HG03159 (cell line): ENCODE results near the gene ING3.
"Not testable (repeated sequence)": the region's sequence is repeated elsewhere in the genome, so short reads cannot be mapped to it uniquely, and the experiment has no call there.

ENCODE experiments used
- ATAC-seq: cut with Tn5 transposase; IDR thresholded peaks from one replicate; pipeline ENCODE4 v1.9.1; 2021; ENCODE audit warnings: mild to moderate bottlenecking, moderate library complexity; ENCODE audit not compliant: unreplicated experiment

ING3 gene

GRCh38 chr7:121001234-121001906 is 50.8 kb downstream of the ING3 start:
- no peak for ATAC-seq

- ATAC-seq, result no peak
Measured at GRCh38 chr7:121002048-121002756, 51.6 kb downstream of the ING3 start.

- no peak for ATAC-seq
Measured at GRCh38 chr7:121002757-121003200, 52.2 kb downstream of the ING3 start.

DNA sequence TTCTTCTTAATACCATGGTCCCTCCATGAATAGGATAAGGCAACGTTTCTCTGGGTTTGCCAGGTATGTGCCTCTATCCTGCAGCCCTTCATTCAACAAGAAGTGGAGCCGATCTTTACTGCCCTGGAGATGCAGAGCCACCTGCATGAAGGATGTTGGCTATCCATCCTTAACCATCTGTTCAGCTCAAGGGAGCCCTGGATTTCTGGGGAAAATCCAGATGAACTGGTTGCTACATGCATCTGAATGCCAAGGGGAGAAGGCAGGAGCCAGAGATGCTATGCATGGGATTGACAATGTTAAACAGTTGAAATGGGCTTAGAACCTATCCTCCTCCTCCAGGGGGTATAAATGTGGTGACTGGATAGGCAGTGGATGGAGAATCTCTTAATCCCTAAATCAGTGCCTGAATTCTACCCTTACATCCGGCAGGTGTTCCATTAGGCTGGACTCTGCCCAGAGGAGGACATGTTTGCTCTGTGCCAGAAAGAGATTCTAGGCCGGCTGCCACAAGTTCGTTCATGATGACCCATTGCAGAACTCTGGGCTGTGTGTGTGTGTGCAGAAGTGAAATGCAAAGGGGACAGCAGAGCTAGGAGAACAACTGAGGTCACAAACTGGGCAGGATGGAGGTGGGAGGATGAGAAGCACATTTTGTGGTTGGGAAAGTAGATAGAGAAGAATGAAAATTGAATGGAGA is 53.6 kb downstream of the ING3 start:
- ATAC-seq, result no peak

- ATAC-seq, result not testable (repeated sequence)
Measured at GRCh38 chr7:121005058-121005457, 54.5 kb downstream of the ING3 start.

- ATAC-seq, result no peak
Measured at GRCh38 chr7:121005996-121006584, 55.5 kb downstream of the ING3 start.

DNA sequence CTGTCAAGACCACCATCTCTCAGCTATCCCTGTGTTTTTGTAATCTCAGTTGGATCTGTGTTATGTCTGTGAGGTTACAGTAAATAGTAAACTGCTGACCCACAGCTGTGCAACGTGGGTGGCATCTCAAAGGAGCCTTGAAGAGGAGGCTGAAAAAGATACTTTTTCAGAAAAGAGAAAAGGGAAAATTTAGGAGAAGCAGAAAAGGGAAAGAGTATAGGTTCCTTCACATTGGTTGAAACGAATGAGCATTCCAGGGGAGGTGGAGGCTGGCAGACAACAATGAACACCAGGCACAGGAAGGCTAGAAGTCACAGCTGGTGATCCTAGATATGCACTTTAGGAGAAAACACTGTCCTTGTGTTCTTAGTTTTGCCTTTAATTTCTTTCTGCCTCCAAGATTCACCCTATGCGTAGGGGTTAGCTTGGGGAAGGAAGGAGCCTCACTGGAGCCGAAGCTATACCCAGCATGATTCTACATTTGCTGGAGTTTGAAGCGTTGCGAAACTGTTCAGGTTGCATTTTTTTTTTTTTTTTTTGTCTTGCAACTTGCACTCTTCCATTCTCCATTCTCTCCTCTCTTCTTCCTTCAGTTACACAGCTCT is 56.2 kb downstream of the ING3 start:
- no peak for ATAC-seq

GRCh38 chr7:121008816-121009215 is 58.2 kb downstream of the ING3 start:
- ATAC-seq, result no peak

DNA sequence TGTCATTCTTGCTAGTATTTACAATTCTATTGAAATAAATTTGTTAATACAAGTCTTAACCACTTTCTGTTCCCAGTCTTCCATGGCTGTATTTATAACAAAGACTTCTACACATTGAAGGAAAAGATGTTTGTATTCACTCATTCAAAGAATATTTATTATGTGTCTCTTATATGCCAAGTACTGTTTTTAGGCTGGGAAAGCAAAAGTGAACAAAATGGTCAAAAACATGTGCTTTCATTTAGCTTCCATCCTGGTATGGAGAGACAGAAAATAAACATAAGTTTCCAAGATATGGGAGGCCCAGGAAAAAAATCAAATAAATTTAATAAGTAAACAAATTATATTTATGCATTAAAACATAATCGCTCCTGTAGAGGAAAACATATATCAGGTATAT is 60.8 kb downstream of the ING3 start:
- no peak for ATAC-seq

DNA sequence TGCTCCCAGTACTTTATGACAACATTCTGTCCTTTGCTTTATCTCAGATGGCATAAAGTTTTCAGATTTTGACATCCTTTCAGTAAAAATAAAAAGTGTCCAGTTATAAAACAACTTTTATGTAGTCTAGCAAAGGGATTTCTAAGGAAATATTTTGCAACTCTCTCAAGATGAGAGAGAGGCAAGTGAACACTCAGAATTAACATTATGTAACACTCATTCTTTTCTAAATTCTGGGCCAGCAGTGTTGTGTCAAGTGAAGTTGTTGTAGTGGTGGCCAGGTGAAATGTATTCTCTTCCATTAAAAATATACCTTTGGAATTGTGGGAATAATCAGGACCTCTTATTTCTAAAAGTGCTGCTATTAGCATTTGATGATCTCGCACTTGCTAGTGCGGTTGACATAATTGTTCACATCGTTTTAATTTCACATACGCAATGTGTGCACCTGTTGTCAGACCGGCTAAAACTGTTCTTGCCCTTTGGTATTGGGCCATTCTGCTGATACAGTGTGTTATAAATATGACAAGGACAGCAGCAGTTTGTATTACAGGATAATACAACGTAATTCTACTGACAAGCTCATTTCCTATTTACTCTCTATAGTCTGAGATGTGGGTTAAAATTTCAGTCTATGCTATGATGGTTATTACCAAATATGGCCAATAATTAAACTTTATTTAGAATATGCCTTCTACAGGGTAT is 61.7 kb downstream of the ING3 start:
- ATAC-seq, result no peak

DNA sequence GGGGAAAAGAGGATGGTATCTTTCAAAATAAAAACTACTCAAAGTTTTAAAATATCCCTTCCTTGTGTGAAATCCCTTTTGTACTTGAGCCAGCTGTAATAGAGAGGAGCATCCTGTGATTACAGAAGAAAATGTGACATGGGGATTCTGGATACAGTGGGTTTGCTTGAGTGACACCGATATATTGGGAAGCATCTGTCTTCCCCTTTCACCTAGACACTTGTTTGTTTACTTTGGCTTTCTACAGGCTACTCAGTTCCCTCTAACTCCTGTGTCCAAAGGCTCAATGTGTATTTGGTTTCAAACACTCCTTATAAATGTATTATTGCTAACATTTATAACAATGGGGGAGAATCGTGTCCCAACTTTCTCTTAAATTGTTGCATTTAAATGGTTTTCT is 62.3 kb downstream of the ING3 start:
- ATAC-seq, result no peak

GRCh38 chr7:121015560-121015959 is 65.0 kb downstream of the ING3 start:
- no peak for ATAC-seq

DNA sequence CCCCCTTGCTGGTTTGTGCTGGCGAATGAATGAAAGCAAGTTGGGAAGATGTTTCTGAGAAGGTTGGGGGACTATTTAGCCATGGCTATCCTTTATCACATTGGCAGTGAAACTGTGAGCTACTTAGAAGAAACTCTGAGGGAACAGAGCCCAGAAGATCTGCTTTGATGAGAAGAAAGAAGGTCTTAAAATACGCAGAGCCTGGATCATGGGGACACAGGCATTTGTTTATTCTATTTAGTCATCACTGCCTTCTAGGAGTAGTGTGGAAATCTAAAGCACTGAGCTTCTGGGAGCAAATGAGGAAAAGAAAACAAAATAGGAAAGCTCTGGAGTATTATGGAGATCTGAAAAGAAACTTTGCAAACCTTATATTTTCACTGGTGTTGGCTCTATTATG is 66.4 kb downstream of the ING3 start:
- ATAC-seq, result no peak

DNA sequence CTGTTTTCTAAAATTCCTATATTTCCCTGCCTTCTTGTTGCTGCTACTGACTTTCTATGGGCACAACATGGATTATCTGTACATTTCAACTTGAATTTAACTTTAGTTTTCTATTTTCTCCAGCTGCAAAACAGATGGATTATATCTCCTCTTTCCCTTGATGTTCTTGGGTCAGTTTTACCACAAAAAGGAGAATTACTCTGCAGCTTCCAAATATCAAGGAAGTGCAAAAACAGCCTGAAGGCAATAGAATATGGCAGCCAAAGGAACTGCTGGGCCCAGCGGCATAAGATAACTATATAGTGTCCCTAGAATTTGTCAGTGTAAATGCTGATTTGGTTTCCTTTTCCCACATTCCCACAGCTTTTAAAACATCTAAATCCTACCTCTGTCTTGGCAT is 67.0 kb downstream of the ING3 start:
- no peak for ATAC-seq

GRCh38 chr7:121019018-121019417 is 68.4 kb downstream of the ING3 start:
- no peak for ATAC-seq

- ATAC-seq, result no peak
Measured at GRCh38 chr7:121020249-121020988, 69.8 kb downstream of the ING3 start.

- no peak for ATAC-seq
Measured at GRCh38 chr7:121020989-121021969, 70.7 kb downstream of the ING3 start.

DNA sequence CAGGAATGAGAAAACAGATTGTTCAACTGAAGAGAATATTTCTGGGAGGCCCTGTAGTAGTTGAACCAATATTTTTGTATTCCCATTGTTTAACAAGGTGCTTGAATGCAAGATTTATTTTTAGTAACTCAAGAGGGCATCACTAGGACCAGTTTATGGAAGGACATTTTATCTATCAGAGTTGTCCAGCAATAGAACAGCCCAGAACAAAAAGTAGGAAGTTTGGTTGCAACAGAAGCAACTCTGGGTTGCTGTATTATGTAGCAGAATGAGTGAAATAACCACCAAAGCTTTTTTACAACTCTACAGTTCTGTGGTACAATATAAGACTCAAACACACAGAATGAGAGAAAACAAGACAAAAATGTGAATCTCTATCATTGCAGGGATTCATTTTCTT is 72.6 kb downstream of the ING3 start:
- no peak for ATAC-seq
